Right lobe of liver (tissue), 4 donors: Measurements from ENCODE around the gene GPHA2.

Experiments used
- POLR2A ChIP-seq: fragments of 450-650 bp; IDR thresholded peaks from one replicate; pipeline ENCODE4 v1.6.1; 2017; ENCODE audit warnings: antibody characterized with exemption, mild to moderate bottlenecking
- TF ChIP-seq, protein P1 (sequence below), 4 donors: fragments of 200-600 bp in 3 of 4; fragments of 450-650 bp in 1 of 4; IDR thresholded peaks; one replicate each; pipeline versions ENCODE4 v1.5.1 to v1.8.0; 2016 to 2022; ENCODE audit warnings: antibody characterized with exemption in 4 of 4, mild to moderate bottlenecking in 2 of 4
- donor health status: DM: no; HTN: no; CAD: no.
- donor health status: DM: no; HTN: no; CAD: no.
- donor health status: DM: no; HTN: yes; CAD: no.

DNA sequence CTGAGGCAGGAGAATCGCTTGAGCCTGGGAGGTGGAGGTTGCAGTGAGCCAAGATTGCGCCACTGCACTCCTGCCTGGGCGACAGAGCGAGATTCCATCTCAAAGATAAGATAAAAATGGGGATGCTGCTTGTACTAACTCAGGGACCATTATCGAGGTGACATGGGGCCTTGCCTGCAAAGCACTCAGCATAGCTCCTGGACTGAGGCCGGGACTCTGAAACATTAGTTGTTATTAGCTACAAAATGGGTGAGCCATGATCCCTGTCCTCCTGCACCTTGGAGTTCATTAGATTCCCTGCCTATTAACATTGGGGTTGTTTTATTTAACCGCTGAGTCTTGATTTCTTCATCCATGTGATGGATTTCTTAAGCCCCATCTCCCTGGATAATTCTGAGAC, 6.1 kb downstream of the GPHA2 start:
- no peak for TF ChIP-seq POLR2A
- TF ChIP-seq, protein P1, sequence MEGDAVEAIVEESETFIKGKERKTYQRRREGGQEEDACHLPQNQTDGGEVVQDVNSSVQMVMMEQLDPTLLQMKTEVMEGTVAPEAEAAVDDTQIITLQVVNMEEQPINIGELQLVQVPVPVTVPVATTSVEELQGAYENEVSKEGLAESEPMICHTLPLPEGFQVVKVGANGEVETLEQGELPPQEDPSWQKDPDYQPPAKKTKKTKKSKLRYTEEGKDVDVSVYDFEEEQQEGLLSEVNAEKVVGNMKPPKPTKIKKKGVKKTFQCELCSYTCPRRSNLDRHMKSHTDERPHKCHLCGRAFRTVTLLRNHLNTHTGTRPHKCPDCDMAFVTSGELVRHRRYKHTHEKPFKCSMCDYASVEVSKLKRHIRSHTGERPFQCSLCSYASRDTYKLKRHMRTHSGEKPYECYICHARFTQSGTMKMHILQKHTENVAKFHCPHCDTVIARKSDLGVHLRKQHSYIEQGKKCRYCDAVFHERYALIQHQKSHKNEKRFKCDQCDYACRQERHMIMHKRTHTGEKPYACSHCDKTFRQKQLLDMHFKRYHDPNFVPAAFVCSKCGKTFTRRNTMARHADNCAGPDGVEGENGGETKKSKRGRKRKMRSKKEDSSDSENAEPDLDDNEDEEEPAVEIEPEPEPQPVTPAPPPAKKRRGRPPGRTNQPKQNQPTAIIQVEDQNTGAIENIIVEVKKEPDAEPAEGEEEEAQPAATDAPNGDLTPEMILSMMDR (IDR thresholded peaks at IDR 0.05) = no peak
